Measurements from ENCODE around the gene LPAR5. TPM values are rescaled to one million over a fixed set of nuclear protein-coding genes. Genes with fewer than 3 reads are reported as not detected.
"Not testable (repeated sequence)": the region's sequence is repeated elsewhere in the genome, so short reads cannot be mapped to it uniquely, and the experiment has no call there.

LPAR5 gene
- total and polyA plus RNA-seq, 4 donors = 0.58 to 2.0 (median 1.1) TPM

DNA sequence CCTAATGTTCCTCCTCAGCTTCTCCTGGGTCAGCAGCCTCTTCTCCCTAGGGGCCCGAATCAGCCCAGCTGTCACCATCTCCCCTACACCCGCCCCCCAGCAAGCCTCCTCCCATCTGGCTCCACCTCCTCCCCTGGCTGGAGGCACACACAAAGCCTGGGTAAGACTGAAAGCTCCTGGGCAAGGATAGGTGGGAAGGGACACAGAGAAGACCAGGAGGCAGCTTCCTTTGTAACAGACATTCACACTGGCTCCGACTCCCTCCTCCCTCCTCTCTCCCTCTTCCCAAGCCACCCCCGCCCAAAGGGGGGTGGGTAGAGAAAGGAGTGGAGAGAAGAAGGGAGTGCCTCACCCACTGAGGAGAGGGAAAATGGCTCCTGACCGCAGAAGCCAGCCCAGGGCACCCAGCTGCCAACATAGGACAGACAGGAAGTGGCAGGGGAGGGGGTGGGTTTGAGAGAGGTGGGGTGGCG is 32.6 kb downstream of the LPAR5 start:
- Histone ChIP-seq H3K9me3 (ENCODE audit: control insufficient read depth in 4 of 4, low read length in 3 of 4) (no peaks in the 10 kb centered on the region), H3K27me3 (ENCODE audit: control insufficient read depth in 4 of 4, insufficient read depth in 4 of 4, low read length in 3 of 4) (no peaks in the 10 kb centered on the region), H3K4me1 (ENCODE audit: control insufficient read depth in 4 of 4, insufficient read depth in 4 of 4, low read length in 3 of 4) (peaks cover 16 to 40% (median 36%) of the 10 kb centered on the region in 4 donors), H3K4me3 (ENCODE audit: low read depth in 1 of 3, low read length in 3 of 3) (no peak overlapping the region), H3K9ac (ENCODE audit: low read depth in 1 of 2, low read length in 2 of 2) (no peak overlapping the region), H3K27ac (ENCODE audit: low read depth in 1 of 2, low read length in 2 of 2) (no peak overlapping the region), H3K36me3 (ENCODE audit: control insufficient read depth in 4 of 4, insufficient read depth in 3 of 4, low read depth in 1 of 4, low read length in 3 of 4) (peaks cover 13 to 40% (median 37%) of the 10 kb centered on the region in 4 donors)
- no peak for DNase-seq (ENCODE audit: low spot score)
- WGBS = 44% methylated on average over 6 of the region's 6 CpGs
- TF ChIP-seq, protein P1, sequence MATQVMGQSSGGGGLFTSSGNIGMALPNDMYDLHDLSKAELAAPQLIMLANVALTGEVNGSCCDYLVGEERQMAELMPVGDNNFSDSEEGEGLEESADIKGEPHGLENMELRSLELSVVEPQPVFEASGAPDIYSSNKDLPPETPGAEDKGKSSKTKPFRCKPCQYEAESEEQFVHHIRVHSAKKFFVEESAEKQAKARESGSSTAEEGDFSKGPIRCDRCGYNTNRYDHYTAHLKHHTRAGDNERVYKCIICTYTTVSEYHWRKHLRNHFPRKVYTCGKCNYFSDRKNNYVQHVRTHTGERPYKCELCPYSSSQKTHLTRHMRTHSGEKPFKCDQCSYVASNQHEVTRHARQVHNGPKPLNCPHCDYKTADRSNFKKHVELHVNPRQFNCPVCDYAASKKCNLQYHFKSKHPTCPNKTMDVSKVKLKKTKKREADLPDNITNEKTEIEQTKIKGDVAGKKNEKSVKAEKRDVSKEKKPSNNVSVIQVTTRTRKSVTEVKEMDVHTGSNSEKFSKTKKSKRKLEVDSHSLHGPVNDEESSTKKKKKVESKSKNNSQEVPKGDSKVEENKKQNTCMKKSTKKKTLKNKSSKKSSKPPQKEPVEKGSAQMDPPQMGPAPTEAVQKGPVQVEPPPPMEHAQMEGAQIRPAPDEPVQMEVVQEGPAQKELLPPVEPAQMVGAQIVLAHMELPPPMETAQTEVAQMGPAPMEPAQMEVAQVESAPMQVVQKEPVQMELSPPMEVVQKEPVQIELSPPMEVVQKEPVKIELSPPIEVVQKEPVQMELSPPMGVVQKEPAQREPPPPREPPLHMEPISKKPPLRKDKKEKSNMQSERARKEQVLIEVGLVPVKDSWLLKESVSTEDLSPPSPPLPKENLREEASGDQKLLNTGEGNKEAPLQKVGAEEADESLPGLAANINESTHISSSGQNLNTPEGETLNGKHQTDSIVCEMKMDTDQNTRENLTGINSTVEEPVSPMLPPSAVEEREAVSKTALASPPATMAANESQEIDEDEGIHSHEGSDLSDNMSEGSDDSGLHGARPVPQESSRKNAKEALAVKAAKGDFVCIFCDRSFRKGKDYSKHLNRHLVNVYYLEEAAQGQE (IDR thresholded peaks at IDR 0.05) = no peak
- TF ChIP-seq SP1 (IDR thresholded peaks at IDR 0.05) (no peak), JUND (IDR thresholded peaks at IDR 0.05) (no peak), RXRA (IDR thresholded peaks at IDR 0.05) (no peak), HNF4A (conservative IDR thresholded peaks at IDR 0.05) (no peak), EGR1 (IDR thresholded peaks at IDR 0.05; ENCODE audit: low read depth in 2 of 2) (no peak), HNF4G (IDR thresholded peaks at IDR 0.05) (no peak), FOXA2 (IDR thresholded peaks at IDR 0.05) (no peak), NR2F2 (IDR thresholded peaks at IDR 0.05) (no peak)
- TF ChIP-seq, protein P2, sequence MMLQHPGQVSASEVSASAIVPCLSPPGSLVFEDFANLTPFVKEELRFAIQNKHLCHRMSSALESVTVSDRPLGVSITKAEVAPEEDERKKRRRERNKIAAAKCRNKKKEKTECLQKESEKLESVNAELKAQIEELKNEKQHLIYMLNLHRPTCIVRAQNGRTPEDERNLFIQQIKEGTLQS (IDR thresholded peaks at IDR 0.05) = no peak

DNA sequence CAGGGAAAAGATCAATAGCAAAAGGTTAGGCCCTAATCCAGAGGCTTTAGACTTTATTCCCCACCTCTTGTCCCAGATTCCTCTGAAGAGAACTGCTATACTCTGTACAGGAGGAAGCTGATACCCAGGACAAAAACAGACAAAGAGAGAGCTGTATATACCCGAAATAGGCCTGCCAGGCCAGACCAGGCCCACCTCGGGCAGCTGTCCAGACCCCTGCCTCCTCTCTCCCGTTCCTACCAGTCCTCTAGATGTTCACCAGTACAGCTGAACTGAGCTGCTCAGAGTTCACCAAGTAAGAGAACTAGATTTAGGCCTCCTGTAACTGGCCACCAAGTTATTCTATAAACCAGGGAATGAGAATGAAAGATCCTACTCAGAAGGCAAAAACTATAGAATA is 33.2 kb downstream of the LPAR5 start:
- no peaks in the 10 kb centered on the region for H3K9me3 ChIP-seq (ENCODE audit: control insufficient read depth in 4 of 4, low read length in 3 of 4)
- DNase-seq (ENCODE audit: low spot score) = no peak
- peaks cover 16 to 46% (median 43%) of the 10 kb centered on the region in 4 donors for H3K36me3 ChIP-seq (ENCODE audit: control insufficient read depth in 4 of 4, insufficient read depth in 3 of 4, low read depth in 1 of 4, low read length in 3 of 4)
- H3K4me3 ChIP-seq (ENCODE audit: low read depth in 1 of 3, low read length in 3 of 3) = no peak overlapping the region
- H3K27me3 ChIP-seq (ENCODE audit: control insufficient read depth in 4 of 4, insufficient read depth in 4 of 4, low read length in 3 of 4) = no peaks in the 10 kb centered on the region
- no peak overlapping the region for H3K27ac ChIP-seq (ENCODE audit: low read depth in 1 of 2, low read length in 2 of 2)
- WGBS = 67% methylated on average over 3 of the region's 3 CpGs
- peaks cover 16 to 40% (median 36%) of the 10 kb centered on the region in 4 donors for H3K4me1 ChIP-seq (ENCODE audit: control insufficient read depth in 4 of 4, insufficient read depth in 4 of 4, low read length in 3 of 4)
- TF ChIP-seq, protein P3, sequence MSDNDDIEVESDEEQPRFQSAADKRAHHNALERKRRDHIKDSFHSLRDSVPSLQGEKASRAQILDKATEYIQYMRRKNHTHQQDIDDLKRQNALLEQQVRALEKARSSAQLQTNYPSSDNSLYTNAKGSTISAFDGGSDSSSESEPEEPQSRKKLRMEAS (IDR thresholded peaks at IDR 0.05) = no peak
- TF ChIP-seq SP1 (IDR thresholded peaks at IDR 0.05) = no peak
- TF ChIP-seq FOXA1 (IDR thresholded peaks at IDR 0.05) = no peak
- no peak for TF ChIP-seq HNF4A (conservative IDR thresholded peaks at IDR 0.05)
- TF ChIP-seq, protein P1 (IDR thresholded peaks at IDR 0.05) = no peak
- no peak for TF ChIP-seq GABPA (IDR thresholded peaks at IDR 0.05 in 1 of 2, conservative IDR thresholded peaks at IDR 0.05 in 1 of 2)
- TF ChIP-seq HNF4G (IDR thresholded peaks at IDR 0.05) = no peak
- TF ChIP-seq FOXA2 (IDR thresholded peaks at IDR 0.05) = no peak
- peak overlapping the region in 1 of 2 donors; percentile 54 for H3K9ac ChIP-seq (ENCODE audit: low read depth in 1 of 2, low read length in 2 of 2)

DNA sequence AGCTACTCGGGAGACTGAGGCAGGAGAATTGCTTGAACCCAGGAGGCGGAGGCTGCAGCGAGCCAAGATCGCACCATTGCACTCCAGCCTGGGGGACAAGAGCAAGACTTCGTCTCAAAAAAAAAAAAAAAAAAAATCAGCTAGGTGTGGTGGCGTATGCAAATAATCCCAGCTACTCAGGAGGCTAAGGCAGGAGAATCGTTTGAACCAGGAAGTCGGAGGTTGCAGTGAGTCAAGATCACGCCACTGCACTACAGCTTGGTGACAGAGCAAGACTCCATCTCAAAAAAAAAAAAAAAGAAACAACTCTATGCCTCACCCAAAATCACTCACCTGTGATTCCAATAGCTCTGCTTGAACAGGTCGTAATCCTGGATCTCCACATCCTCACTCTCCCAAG is 40.1 kb downstream of the LPAR5 start:
- H3K4me1 ChIP-seq (ENCODE audit: control insufficient read depth in 4 of 4, insufficient read depth in 4 of 4, low read length in 3 of 4); H3K4me3 ChIP-seq (ENCODE audit: low read depth in 1 of 3, low read length in 3 of 3); H3K9ac ChIP-seq (ENCODE audit: low read depth in 1 of 2, low read length in 2 of 2); H3K27ac ChIP-seq (ENCODE audit: low read depth in 1 of 2, low read length in 2 of 2); DNase-seq (ENCODE audit: low spot score); H3K27me3 ChIP-seq (ENCODE audit: control insufficient read depth in 4 of 4, insufficient read depth in 4 of 4, low read length in 3 of 4); H3K9me3 ChIP-seq (ENCODE audit: control insufficient read depth in 4 of 4, low read length in 3 of 4): not testable (repeated sequence)
- peaks cover 41 to 80% (median 75%) of the 10 kb centered on the region in 4 donors for H3K36me3 ChIP-seq (ENCODE audit: control insufficient read depth in 4 of 4, insufficient read depth in 3 of 4, low read depth in 1 of 4, low read length in 3 of 4)
- 90% methylated on average over 10 of the region's 10 CpGs for WGBS

All from liver (tissue), 9 donors.